ENCODE results near the gene PEX11B. TPM values are rescaled to one million over a fixed set of nuclear protein-coding genes. Genes with fewer than 3 reads are reported as not detected.

The PEX11B gene
- total RNA-seq, 1 donor from 2014 or later = 26.6 TPM

- peaks cover 16 to 27% (median 21%) of the 10 kb centered on the region in 3 donors for H3K36me3 ChIP-seq (ENCODE audit: control insufficient read depth in 3 of 3, insufficient read depth in 3 of 3, low read length in 3 of 3)
These were observed 1.8 kb downstream of the PEX11B start for GRCh38 chr1:145916745-145917144.

GRCh38 chr1:145912128-145912641 lies 6.3 kb downstream of the PEX11B start:
- peaks cover 22 to 38% (median 33%) of the 10 kb centered on the region in 3 donors for H3K36me3 ChIP-seq (ENCODE audit: control insufficient read depth in 3 of 3, insufficient read depth in 3 of 3, low read length in 3 of 3)

More at GRCh38 chr1:145916745-145917144, 1.8 kb downstream of the PEX11B start:
- H3K4me3 ChIP-seq (ENCODE audit: low read length in 3 of 3) = no peak overlapping the region
- no peak overlapping the region for H3K27ac ChIP-seq (ENCODE audit: low read depth, low read length)
- H3K4me1 ChIP-seq (ENCODE audit: control insufficient read depth in 3 of 3, insufficient read depth in 3 of 3, low read length in 3 of 3) = peaks cover 26 to 28% (median 27%) of the 10 kb centered on the region in 3 donors
- H3K9me3 ChIP-seq (ENCODE audit: control insufficient read depth in 3 of 3, low read length in 3 of 3) = no peaks in the 10 kb centered on the region
- peak overlapping the region in 1 of 3 donors; percentile 28 for H3K9ac ChIP-seq (ENCODE audit: low read depth in 1 of 3, low read length in 3 of 3)
- H3K27me3 ChIP-seq (ENCODE audit: control insufficient read depth in 3 of 3, insufficient read depth in 3 of 3, low read length in 3 of 3) = no peaks in the 10 kb centered on the region

GRCh38 chr1:145908653-145909052 lies 9.9 kb downstream of the PEX11B start:
- Histone ChIP-seq H3K4me1 (ENCODE audit: control insufficient read depth in 3 of 3, insufficient read depth in 3 of 3, low read length in 3 of 3) (peaks cover 0 to 8% (median 5%) of the 10 kb centered on the region in 3 donors), H3K27me3 (ENCODE audit: control insufficient read depth in 3 of 3, insufficient read depth in 3 of 3, low read length in 3 of 3) (no peaks in the 10 kb centered on the region), H3K36me3 (ENCODE audit: control insufficient read depth in 3 of 3, insufficient read depth in 3 of 3, low read length in 3 of 3) (peaks cover 14 to 19% (median 19%) of the 10 kb centered on the region in 3 donors), H3K9me3 (ENCODE audit: control insufficient read depth in 3 of 3, low read length in 3 of 3) (no peaks in the 10 kb centered on the region), H3K9ac (ENCODE audit: low read depth in 1 of 3, low read length in 3 of 3) (peak overlapping the region in 1 of 3 donors; percentile 19), H3K4me3 (ENCODE audit: low read length in 3 of 3) (no peak overlapping the region), H3K27ac (ENCODE audit: low read depth, low read length) (no peak overlapping the region)

More at GRCh38 chr1:145912128-145912641, 6.3 kb downstream of the PEX11B start:
- no peaks in the 10 kb centered on the region for H3K27me3 ChIP-seq (ENCODE audit: control insufficient read depth in 3 of 3, insufficient read depth in 3 of 3, low read length in 3 of 3)
- no peak overlapping the region for H3K27ac ChIP-seq (ENCODE audit: low read depth, low read length)
- no peak overlapping the region for H3K9ac ChIP-seq (ENCODE audit: low read depth in 1 of 3, low read length in 3 of 3)
- H3K9me3 ChIP-seq (ENCODE audit: control insufficient read depth in 3 of 3, low read length in 3 of 3) = no peaks in the 10 kb centered on the region
- H3K4me3 ChIP-seq (ENCODE audit: low read length in 3 of 3) = no peak overlapping the region
- peaks cover 4 to 11% (median 5%) of the 10 kb centered on the region in 3 donors for H3K4me1 ChIP-seq (ENCODE audit: control insufficient read depth in 3 of 3, insufficient read depth in 3 of 3, low read length in 3 of 3)

GRCh38 chr1:145906954-145907753 lies 11.4 kb downstream of the PEX11B start:
- Histone ChIP-seq H3K4me3 (ENCODE audit: low read length in 3 of 3) (no peak overlapping the region), H3K27ac (ENCODE audit: low read depth, low read length) (no peak overlapping the region), H3K4me1 (ENCODE audit: control insufficient read depth in 3 of 3, insufficient read depth in 3 of 3, low read length in 3 of 3) (peaks cover 0 to 8% (median 5%) of the 10 kb centered on the region in 3 donors)

GRCh38 chr1:145901312-145902021 lies 17.1 kb downstream of the PEX11B start:
- H3K4me3 ChIP-seq (ENCODE audit: low read length in 3 of 3) = no peak overlapping the region
- H3K4me1 ChIP-seq (ENCODE audit: control insufficient read depth in 3 of 3, insufficient read depth in 3 of 3, low read length in 3 of 3) = no peaks in the 10 kb centered on the region
- H3K27me3 ChIP-seq (ENCODE audit: control insufficient read depth in 3 of 3, insufficient read depth in 3 of 3, low read length in 3 of 3) = no peaks in the 10 kb centered on the region
- H3K9me3 ChIP-seq (ENCODE audit: control insufficient read depth in 3 of 3, low read length in 3 of 3) = no peaks in the 10 kb centered on the region
- no peak overlapping the region for H3K9ac ChIP-seq (ENCODE audit: low read depth in 1 of 3, low read length in 3 of 3)
- no peak overlapping the region for H3K27ac ChIP-seq (ENCODE audit: low read depth, low read length)
- peaks cover 0 to 4% (median 0%) of the 10 kb centered on the region in 3 donors for H3K36me3 ChIP-seq (ENCODE audit: control insufficient read depth in 3 of 3, insufficient read depth in 3 of 3, low read length in 3 of 3)

More at GRCh38 chr1:145906954-145907753, 11.4 kb downstream of the PEX11B start:
- peaks cover 12 to 16% (median 15%) of the 10 kb centered on the region in 3 donors for H3K36me3 ChIP-seq (ENCODE audit: control insufficient read depth in 3 of 3, insufficient read depth in 3 of 3, low read length in 3 of 3)
- no peaks in the 10 kb centered on the region for H3K27me3 ChIP-seq (ENCODE audit: control insufficient read depth in 3 of 3, insufficient read depth in 3 of 3, low read length in 3 of 3)
- H3K9ac ChIP-seq (ENCODE audit: low read depth in 1 of 3, low read length in 3 of 3) = no peak overlapping the region
- no peaks in the 10 kb centered on the region for H3K9me3 ChIP-seq (ENCODE audit: control insufficient read depth in 3 of 3, low read length in 3 of 3)

GRCh38 chr1:145898756-145899155 lies 19.8 kb downstream of the PEX11B start:
- H3K9ac ChIP-seq (ENCODE audit: low read depth in 1 of 3, low read length in 3 of 3) = no peak overlapping the region
- H3K27ac ChIP-seq (ENCODE audit: low read depth, low read length) = no peak overlapping the region
- H3K27me3 ChIP-seq (ENCODE audit: control insufficient read depth in 3 of 3, insufficient read depth in 3 of 3, low read length in 3 of 3) = no peaks in the 10 kb centered on the region
- no peaks in the 10 kb centered on the region for H3K9me3 ChIP-seq (ENCODE audit: control insufficient read depth in 3 of 3, low read length in 3 of 3)
- H3K36me3 ChIP-seq (ENCODE audit: control insufficient read depth in 3 of 3, insufficient read depth in 3 of 3, low read length in 3 of 3) = peaks cover 0 to 4% (median 0%) of the 10 kb centered on the region in 3 donors
- H3K4me3 ChIP-seq (ENCODE audit: low read length in 3 of 3) = no peak overlapping the region
- no peaks in the 10 kb centered on the region for H3K4me1 ChIP-seq (ENCODE audit: control insufficient read depth in 3 of 3, insufficient read depth in 3 of 3, low read length in 3 of 3)

- no peak overlapping the region for H3K4me3 ChIP-seq (ENCODE audit: low read length in 3 of 3)
- no peak overlapping the region for H3K9ac ChIP-seq (ENCODE audit: low read depth in 1 of 3, low read length in 3 of 3)
- no peaks in the 10 kb centered on the region for H3K27me3 ChIP-seq (ENCODE audit: control insufficient read depth in 3 of 3, insufficient read depth in 3 of 3, low read length in 3 of 3)
- H3K9me3 ChIP-seq (ENCODE audit: control insufficient read depth in 3 of 3, low read length in 3 of 3) = no peaks in the 10 kb centered on the region
- H3K27ac ChIP-seq (ENCODE audit: low read depth, low read length) = no peak overlapping the region
- H3K36me3 ChIP-seq (ENCODE audit: control insufficient read depth in 3 of 3, insufficient read depth in 3 of 3, low read length in 3 of 3) = peaks cover 0 to 4% (median 0%) of the 10 kb centered on the region in 3 donors
- H3K4me1 ChIP-seq (ENCODE audit: control insufficient read depth in 3 of 3, insufficient read depth in 3 of 3, low read length in 3 of 3) = peaks cover 0 to 1% (median 0%) of the 10 kb centered on the region in 3 donors
These were observed 20.5 kb downstream of the PEX11B start for GRCh38 chr1:145897969-145898368.

GRCh38 chr1:145895471-145895870 lies 23.0 kb downstream of the PEX11B start:
- no peaks in the 10 kb centered on the region for H3K27me3 ChIP-seq (ENCODE audit: control insufficient read depth in 3 of 3, insufficient read depth in 3 of 3, low read length in 3 of 3)
- no peak overlapping the region for H3K4me3 ChIP-seq (ENCODE audit: low read length in 3 of 3)
- H3K9me3 ChIP-seq (ENCODE audit: control insufficient read depth in 3 of 3, low read length in 3 of 3) = no peaks in the 10 kb centered on the region
- peaks cover 0 to 4% (median 0%) of the 10 kb centered on the region in 3 donors for H3K36me3 ChIP-seq (ENCODE audit: control insufficient read depth in 3 of 3, insufficient read depth in 3 of 3, low read length in 3 of 3)
- H3K27ac ChIP-seq (ENCODE audit: low read depth, low read length) = no peak overlapping the region
- no peak overlapping the region for H3K9ac ChIP-seq (ENCODE audit: low read depth in 1 of 3, low read length in 3 of 3)
- H3K4me1 ChIP-seq (ENCODE audit: control insufficient read depth in 3 of 3, insufficient read depth in 3 of 3, low read length in 3 of 3) = peaks cover 11 to 22% (median 19%) of the 10 kb centered on the region in 3 donors

- Histone ChIP-seq H3K4me1 (ENCODE audit: control insufficient read depth in 3 of 3, insufficient read depth in 3 of 3, low read length in 3 of 3) (peaks cover 15 to 28% (median 19%) of the 10 kb centered on the region in 3 donors), H3K4me3 (ENCODE audit: low read length in 3 of 3) (no peak overlapping the region), H3K27me3 (ENCODE audit: control insufficient read depth in 3 of 3, insufficient read depth in 3 of 3, low read length in 3 of 3) (no peaks in the 10 kb centered on the region), H3K36me3 (ENCODE audit: control insufficient read depth in 3 of 3, insufficient read depth in 3 of 3, low read length in 3 of 3) (no peaks in the 10 kb centered on the region), H3K9me3 (ENCODE audit: control insufficient read depth in 3 of 3, low read length in 3 of 3) (no peaks in the 10 kb centered on the region), H3K9ac (ENCODE audit: low read depth in 1 of 3, low read length in 3 of 3) (no peak overlapping the region), H3K27ac (ENCODE audit: low read depth, low read length) (no peak overlapping the region)
These were observed 25.0 kb downstream of the PEX11B start for GRCh38 chr1:145893306-145894055.

All from skeletal muscle tissue (tissue), 4 donors.